ENCODE results near the gene NLRC5. TPM values are rescaled to one million over a fixed set of nuclear protein-coding genes. Genes with fewer than 3 reads are reported as not detected.

The NLRC5 gene
- total RNA-seq, 1 donor from 2014 or later, result 47.5 TPM

DNA sequence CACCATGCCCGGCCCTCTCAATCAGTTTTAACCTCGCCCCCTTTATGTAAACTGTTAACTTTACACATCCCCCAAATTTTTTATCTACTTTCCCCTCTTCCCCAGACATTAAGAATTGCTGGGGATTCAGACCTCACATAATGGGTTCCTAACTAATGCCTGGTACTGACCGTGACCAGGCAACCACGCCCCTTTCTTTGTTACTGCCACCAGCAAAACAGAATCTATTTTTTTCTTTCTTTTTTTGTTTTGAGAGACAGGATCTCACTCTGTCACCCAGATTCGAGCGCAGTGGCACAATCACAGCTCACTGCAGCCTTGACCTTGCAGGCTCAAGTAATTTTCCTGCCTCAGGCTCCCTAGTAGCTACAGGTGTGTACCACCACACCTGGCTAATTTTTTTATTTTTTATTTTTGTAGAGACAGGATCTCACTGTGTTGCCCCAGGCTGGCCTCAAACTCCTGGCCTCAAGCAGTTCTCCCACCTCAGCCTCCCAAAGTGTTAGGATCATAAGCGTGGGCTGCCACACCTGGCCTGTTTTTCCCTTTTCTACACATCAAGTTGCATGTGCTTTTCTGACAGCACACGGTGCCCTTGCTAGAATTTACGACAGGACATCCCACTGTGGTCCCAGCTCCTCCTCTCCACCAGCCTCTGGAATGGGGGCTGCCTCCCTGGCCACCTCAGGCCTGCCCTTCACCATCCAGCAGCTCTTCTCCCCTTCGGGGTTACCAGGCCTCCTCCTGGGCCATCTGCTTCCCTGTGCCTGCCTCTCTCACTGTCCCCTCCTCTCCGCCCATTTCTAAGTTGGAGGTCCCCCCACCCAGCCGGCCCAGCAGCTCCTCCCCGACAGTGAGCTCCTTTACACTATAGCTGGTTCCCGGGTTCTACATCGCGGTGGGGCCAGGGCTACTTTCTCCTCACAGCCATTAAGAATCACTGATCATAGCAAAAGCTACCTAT lies 113.8 kb downstream of the NLRC5 start:
- intact Hi-C loops (cut with DNase I), result no loop called here
- Histone ChIP-seq H3K4me3 (no peak overlapping the region), H3K27ac (no peak overlapping the region), H3K27me3 (ENCODE audit: low read depth) (no peaks in the 10 kb centered on the region), H3K36me3 (no peaks in the 10 kb centered on the region), H3K9me3 (no peaks in the 10 kb centered on the region), H3K4me1 (peaks cover 33% of the 10 kb centered on the region)
- no peak for ATAC-seq
- TF ChIP-seq, protein P1, sequence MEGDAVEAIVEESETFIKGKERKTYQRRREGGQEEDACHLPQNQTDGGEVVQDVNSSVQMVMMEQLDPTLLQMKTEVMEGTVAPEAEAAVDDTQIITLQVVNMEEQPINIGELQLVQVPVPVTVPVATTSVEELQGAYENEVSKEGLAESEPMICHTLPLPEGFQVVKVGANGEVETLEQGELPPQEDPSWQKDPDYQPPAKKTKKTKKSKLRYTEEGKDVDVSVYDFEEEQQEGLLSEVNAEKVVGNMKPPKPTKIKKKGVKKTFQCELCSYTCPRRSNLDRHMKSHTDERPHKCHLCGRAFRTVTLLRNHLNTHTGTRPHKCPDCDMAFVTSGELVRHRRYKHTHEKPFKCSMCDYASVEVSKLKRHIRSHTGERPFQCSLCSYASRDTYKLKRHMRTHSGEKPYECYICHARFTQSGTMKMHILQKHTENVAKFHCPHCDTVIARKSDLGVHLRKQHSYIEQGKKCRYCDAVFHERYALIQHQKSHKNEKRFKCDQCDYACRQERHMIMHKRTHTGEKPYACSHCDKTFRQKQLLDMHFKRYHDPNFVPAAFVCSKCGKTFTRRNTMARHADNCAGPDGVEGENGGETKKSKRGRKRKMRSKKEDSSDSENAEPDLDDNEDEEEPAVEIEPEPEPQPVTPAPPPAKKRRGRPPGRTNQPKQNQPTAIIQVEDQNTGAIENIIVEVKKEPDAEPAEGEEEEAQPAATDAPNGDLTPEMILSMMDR (IDR thresholded peaks at IDR 0.05), result no peak
- DNase-seq, result no peak

DNA sequence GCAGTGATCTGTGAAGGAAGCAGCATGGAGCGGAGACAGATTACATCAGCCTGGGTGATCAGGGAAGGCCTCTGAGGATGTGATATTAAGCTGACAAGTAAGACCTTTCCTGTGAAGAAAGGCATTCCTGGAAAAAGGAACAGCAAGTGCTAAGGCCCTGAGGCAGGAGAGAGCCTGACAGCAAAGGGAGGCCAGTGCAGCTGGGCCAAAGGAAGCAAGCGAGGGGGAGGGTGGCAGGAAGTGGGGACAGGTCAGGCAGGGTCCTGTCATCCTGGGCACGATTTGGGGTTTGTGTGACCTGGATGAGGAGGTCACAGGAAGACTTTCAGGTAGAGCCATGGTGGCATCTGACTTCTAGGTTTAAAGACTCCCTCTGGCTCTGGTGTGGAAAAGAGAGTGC lies 115.3 kb downstream of the NLRC5 start:
- Histone ChIP-seq H3K9me3 (no peaks in the 10 kb centered on the region), H3K27ac (no peak overlapping the region), H3K4me1 (peaks cover 31% of the 10 kb centered on the region), H3K27me3 (ENCODE audit: low read depth) (no peaks in the 10 kb centered on the region), H3K4me3 (no peak overlapping the region), H3K36me3 (no peaks in the 10 kb centered on the region)
- TF ChIP-seq, protein P1 (IDR thresholded peaks at IDR 0.05), result no peak
- no peak for ATAC-seq
- intact Hi-C loops (cut with DNase I), result no loop called here
- DNase-seq, result no peak

DNA sequence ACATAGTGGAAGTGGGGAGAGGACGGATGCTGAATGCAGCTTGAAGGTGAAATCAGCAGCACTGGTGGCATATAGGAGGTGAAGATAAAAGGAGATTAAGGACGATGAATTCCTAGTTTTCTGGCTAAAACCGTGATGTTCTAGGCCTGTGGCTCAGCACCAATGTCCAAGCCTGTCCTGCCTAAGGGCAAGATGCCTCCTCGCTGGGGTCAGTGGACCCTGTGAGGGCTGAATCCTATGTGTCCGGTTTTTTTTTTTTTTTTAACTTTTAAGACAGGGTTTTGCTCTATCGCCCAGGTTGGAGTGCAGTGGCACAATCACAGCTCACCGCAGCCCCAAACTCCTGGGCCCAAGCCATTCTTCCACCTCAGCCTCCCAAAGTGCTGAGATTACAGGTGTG lies 115.8 kb downstream of the NLRC5 start:
- H3K9me3 ChIP-seq, result no peaks in the 10 kb centered on the region
- no peak overlapping the region for H3K27ac ChIP-seq
- intact Hi-C loops (cut with DNase I), result no loop called here
- DNase-seq, result no peak
- H3K36me3 ChIP-seq, result no peaks in the 10 kb centered on the region
- no peaks in the 10 kb centered on the region for H3K27me3 ChIP-seq (ENCODE audit: low read depth)
- no peak for ATAC-seq
- TF ChIP-seq, protein P1 (IDR thresholded peaks at IDR 0.05), result no peak
- no peak overlapping the region for H3K4me3 ChIP-seq
- H3K4me1 ChIP-seq, result peaks cover 31% of the 10 kb centered on the region

- Histone ChIP-seq H3K4me3 (no peak overlapping the region), H3K4me1 (peaks cover 31% of the 10 kb centered on the region), H3K27ac (no peak overlapping the region), H3K9me3 (no peaks in the 10 kb centered on the region), H3K27me3 (ENCODE audit: low read depth) (no peaks in the 10 kb centered on the region), H3K36me3 (no peaks in the 10 kb centered on the region)
- ATAC-seq (peak in 1 of 2 donors; percentile 12), DNase-seq (no peak)
- intact Hi-C loops (cut with DNase I), result no loop called here
- TF ChIP-seq, protein P1 (IDR thresholded peaks at IDR 0.05), result no peak
Measured at GRCh38 chr16:57106767-57107166, 117.4 kb downstream of the NLRC5 start.

- no peaks in the 10 kb centered on the region for H3K36me3 ChIP-seq
- peaks cover 31% of the 10 kb centered on the region for H3K4me1 ChIP-seq
- H3K27ac ChIP-seq, result no peak overlapping the region
- DNase-seq, result no peak
- H3K27me3 ChIP-seq (ENCODE audit: low read depth), result no peaks in the 10 kb centered on the region
- H3K4me3 ChIP-seq, result no peak overlapping the region
- no peak for ATAC-seq
- TF ChIP-seq, protein P1 (IDR thresholded peaks at IDR 0.05), result no peak
- intact Hi-C loops (cut with DNase I), result no loop called here
- no peaks in the 10 kb centered on the region for H3K9me3 ChIP-seq
Measured at GRCh38 chr16:57107321-57107922, 118.1 kb downstream of the NLRC5 start.

All from lower lobe of right lung (tissue), 2 donors.